ENCODE results near the gene TTC27.
A peak's percentile ranks its signal among the peaks of the same experiment; 100 is the strongest.
"Not testable (repeated sequence)": the region's sequence is repeated elsewhere in the genome, so short reads cannot be mapped to it uniquely, and the experiment has no call there.

Gene TTC27

GRCh38 chr2:32862269-32863055 is 234.6 kb downstream of the TTC27 start:
- no peak for DNase-seq

GRCh38 chr2:32863326-32863725 is 235.5 kb downstream of the TTC27 start:
- DNase-seq, result no peak

- no peak for DNase-seq
These were observed 236.0 kb downstream of the TTC27 start for GRCh38 chr2:32863803-32864202.

GRCh38 chr2:32864334-32865111 is 236.7 kb downstream of the TTC27 start:
- DNase-seq, result no peak

DNA sequence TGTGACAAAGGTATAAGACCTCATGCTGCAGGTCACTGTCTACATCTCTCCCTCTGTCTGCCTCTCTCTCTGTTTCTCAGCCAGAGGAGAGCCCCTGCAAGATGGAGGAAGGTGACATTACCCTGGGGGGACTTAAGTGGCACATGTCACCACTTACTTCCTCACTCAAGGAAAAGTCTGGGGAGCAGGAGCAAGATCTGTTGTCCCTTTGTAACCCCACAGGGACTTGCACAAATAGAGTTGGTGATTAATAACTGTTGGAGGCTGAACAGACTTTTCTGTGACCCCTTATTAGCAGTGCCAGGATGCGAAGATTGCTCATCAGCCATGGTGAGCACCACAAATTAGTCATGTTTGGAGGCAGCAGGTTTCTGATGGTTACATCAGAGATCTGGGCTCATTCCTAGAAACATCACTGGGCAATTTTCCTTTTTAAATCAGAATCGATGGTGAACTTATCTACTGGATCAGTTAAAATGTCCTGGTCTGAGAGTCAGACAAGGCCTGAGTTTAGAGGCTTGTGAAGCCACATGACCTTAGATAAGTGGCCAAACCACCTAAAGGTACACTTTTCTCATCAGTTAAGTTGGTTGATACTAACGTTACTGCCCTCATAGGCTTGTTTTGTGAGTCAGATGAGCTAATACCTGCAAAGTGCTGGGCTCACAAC is 237.7 kb downstream of the TTC27 start:
- peak in 1 of 5 donors; percentile 51 for DNase-seq

- not testable (repeated sequence) for DNase-seq
These were observed 238.6 kb downstream of the TTC27 start for GRCh38 chr2:32866462-32866861.
